Pancreas (tissue), 10 donors: ENCODE measurements around the gene MICAL3. TPM values are rescaled to one million over a fixed set of nuclear protein-coding genes. Genes with fewer than 3 reads are reported as not detected.

Experiments
- ATAC-seq, 4 donors: fragments of 200-7000 bp; cut with Tn5 transposase; one replicate each; pipeline versions ENCODE4 v1.8.0 to v1.9.1; 2020; ENCODE audit warnings: mild to moderate bottlenecking in 4 of 4, moderate library complexity in 4 of 4
- DNase-seq, 6 donors: peaks; one replicate each; pipeline ENCODE4 v3.0.0-alpha.2; 2020
- FAIRE-seq: peaks from 2 replicates; lab custom pipeline; 2012; peaks lifted over from hg19 to GRCh38; lab: Jason Lieb, UNC
- H3K27ac ChIP-seq, 4 donors: fragments of 200-600 bp; sonication (generic); 1 replicate in 3 of 4; 2 replicates in 1 of 4; pipeline versions ENCODE4 v1.5.0 to v1.8.0; 2020
- H3K27me3 ChIP-seq, 4 donors: fragments of 200-600 bp; one replicate each; pipeline ENCODE4 v1.8.0; 2021
- H3K36me3 ChIP-seq, 3 donors: fragments of 200-600 bp; sonication (generic) in 1 of 3; one replicate each; pipeline versions ENCODE4 v1.5.0 to v1.8.0; 2020 to 2021
- H3K4me1 ChIP-seq, 3 donors: fragments of 200-600 bp; one replicate each; pipeline ENCODE4 v1.8.0; 2021
- H3K4me3 ChIP-seq, 4 donors: fragments of 200-600 bp; sonication (generic) in 2 of 4; one replicate each; pipeline versions ENCODE4 v1.5.0 to v1.8.0; 2020 to 2021
- H3K9me3 ChIP-seq, 4 donors: fragments of 200-600 bp; one replicate each; pipeline ENCODE4 v1.8.0; 2021
- WGBS, 2 donors: extraction: QIAGEN DNeasy Blood & Tissue Kit; methylation state at CpG; one replicate each; pipeline ENCODE4 v1.1.7; 2013; 5-methylcytosine and 5-hydroxymethylcytosine counted together
- intact Hi-C, 3 donors: fragments of 100-400 bp; cut with DNase I; formaldehyde crosslinking; loops; one replicate each; pipeline versions ENCODE4 v1.11.1 to v1.14.2; 2022
- polyA plus RNA-seq, 2 donors: library from polyadenylated mRNA; stranded (reverse); fragments of 200-250 nt; gene quantifications; one replicate each; pipeline ENCODE4 v1.2.3, GENCODE V29; 2013
- total RNA-seq, 6 donors: library from RNA; stranded (reverse); fragmentation: NEBNext Ultra II Directional in 4 of 6; extraction: Animal tissue kit (Norgen Biotek cat#: 25700) in 4 of 6; gene quantifications; one replicate each; pipeline versions ENCODE4 v1.2.1 to v1.2.4, GENCODE V29; 2021 to 2023
- TF ChIP-seq, protein P1 (sequence below), 4 donors: fragments of 200-600 bp; sonication (generic) in 3 of 4; IDR thresholded peaks; one replicate each; pipeline versions ENCODE4 v1.5.0 to v1.8.0; 2021; ENCODE audit warnings: antibody characterized with exemption in 4 of 4
- donor health status: healthy with polysubstance abuse.
- donor health status: DM: no; HTN: no; CAD: no; lungs with moderate emphysema.
- donor health status: DM: no; HTN: no; CAD: no.
- donor health status: control.
- donor health status: control.
- donor health status: Bipolar disorder and iron deficiency.
- donor health status: DM: yes; HTN: yes; CAD: no.
- donor health status: DM: no; HTN: no; CAD: no.
- donor health status: DM: no; HTN: no; CAD: no.
- donor health status: DM: yes; HTN: yes; CAD: no.

The MICAL3 gene
- total and polyA plus RNA-seq, 8 donors = 5.9 to 56.8 (median 25.5) TPM

DNA sequence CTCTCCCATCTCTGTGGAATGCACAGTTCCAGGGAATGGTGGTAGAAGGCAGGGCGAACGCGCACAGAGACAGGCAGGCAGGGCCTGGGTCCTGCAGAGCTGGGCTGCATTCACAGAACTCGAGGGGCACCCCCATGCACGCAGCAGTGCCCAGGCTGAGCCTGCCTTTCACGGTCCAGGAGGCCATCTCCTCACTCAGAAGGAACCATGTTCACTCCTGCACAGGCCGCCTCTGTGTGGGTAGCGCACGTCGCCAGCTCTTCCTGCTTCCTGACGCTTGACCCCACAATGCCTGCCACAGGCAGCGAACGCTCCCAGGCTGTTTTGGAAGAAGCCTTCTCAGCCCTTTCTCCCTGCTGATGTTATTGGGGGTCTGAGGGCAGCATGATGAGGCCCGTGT, 151.2 kb downstream of the MICAL3 start:
- no peaks in the 10 kb centered on the region for H3K4me1 ChIP-seq
- no peak overlapping the region for H3K27ac ChIP-seq
- no peak for FAIRE-seq
- no peaks in the 10 kb centered on the region for H3K9me3 ChIP-seq
- DNase-seq = no peak
- intact Hi-C loops = no loop called here
- TF ChIP-seq, protein P1, sequence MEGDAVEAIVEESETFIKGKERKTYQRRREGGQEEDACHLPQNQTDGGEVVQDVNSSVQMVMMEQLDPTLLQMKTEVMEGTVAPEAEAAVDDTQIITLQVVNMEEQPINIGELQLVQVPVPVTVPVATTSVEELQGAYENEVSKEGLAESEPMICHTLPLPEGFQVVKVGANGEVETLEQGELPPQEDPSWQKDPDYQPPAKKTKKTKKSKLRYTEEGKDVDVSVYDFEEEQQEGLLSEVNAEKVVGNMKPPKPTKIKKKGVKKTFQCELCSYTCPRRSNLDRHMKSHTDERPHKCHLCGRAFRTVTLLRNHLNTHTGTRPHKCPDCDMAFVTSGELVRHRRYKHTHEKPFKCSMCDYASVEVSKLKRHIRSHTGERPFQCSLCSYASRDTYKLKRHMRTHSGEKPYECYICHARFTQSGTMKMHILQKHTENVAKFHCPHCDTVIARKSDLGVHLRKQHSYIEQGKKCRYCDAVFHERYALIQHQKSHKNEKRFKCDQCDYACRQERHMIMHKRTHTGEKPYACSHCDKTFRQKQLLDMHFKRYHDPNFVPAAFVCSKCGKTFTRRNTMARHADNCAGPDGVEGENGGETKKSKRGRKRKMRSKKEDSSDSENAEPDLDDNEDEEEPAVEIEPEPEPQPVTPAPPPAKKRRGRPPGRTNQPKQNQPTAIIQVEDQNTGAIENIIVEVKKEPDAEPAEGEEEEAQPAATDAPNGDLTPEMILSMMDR (IDR thresholded peaks at IDR 0.05) = no peak
- H3K4me3 ChIP-seq = no peak overlapping the region
- no peaks in the 10 kb centered on the region for H3K27me3 ChIP-seq
- peaks cover 0 to 35% (median 0%) of the 10 kb centered on the region in 3 donors for H3K36me3 ChIP-seq
- WGBS, 2 donors = 93% methylated on average over 14 of the region's 14 CpGs
- ATAC-seq = no peak

DNA sequence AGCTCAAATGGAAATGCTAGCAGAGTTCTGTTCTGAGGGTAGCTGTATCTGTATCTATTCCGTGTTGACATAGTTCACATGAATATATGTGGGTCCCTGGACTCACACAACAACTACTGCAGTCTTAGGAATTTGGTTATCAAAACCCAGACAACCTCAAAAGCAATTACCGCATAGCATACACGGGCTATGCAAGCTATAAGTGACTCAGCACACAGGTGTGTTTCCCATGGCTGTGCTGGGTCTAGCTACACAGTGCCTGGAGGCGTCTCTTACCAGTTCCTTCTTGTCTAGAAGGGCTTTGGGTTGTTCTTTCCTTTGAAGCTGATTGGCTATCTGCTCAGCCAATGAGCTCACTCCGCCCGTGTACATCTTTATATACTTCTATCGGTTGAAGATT, 151.9 kb downstream of the MICAL3 start:
- TF ChIP-seq, protein P1 (IDR thresholded peaks at IDR 0.05) = no peak
- no peak for ATAC-seq
- H3K9me3 ChIP-seq = no peaks in the 10 kb centered on the region
- H3K4me3 ChIP-seq = no peak overlapping the region
- no peaks in the 10 kb centered on the region for H3K4me1 ChIP-seq
- H3K27me3 ChIP-seq = no peaks in the 10 kb centered on the region
- WGBS, 2 donors = 84 to 86% methylated on average over 7 of the region's 7 CpGs
- peaks cover 0 to 35% (median 0%) of the 10 kb centered on the region in 3 donors for H3K36me3 ChIP-seq
- intact Hi-C loops = no loop called here
- DNase-seq = no peak
- no peak for FAIRE-seq
- no peak overlapping the region for H3K27ac ChIP-seq

DNA sequence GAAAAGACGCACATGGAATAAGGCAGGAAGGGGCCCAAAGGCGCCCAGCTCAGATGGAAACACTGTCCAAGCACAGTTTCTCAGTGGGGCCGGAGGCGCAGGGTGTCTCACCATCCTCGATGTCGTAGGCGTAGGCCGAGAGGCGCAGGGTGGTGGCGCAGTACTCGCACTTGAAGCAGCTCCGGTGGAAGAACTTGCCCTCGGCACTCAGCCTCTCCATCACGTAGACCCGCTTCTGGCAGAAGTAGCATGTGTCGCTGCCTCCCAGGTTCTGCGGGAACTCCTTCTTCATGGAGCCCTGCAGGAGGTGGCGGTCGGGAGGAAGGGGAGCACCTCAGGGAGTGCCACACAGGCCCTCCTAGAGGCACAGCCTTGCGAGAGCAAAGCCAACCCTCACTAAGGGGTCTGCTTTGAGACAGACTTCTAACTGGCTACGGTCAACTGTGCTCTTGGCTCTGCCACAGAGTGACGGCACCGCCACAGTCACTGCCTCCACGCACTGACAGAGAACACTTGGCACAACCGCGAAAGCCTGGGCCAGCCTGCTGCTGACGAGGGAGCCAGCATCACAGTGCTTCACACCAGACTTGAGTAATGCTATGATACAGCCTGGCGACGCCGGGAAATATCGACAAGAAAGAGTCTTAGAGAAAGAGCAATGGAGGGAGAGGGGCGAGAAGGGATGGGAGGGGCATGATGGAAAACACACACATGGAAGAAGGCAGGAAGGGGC, 152.5 kb downstream of the MICAL3 start:
- TF ChIP-seq, protein P1 (IDR thresholded peaks at IDR 0.05) = no peak
- WGBS, 2 donors = 95 to 96% methylated on average over 32 of the region's 32 CpGs
- intact Hi-C loops = no loop called here
- FAIRE-seq = no peak
- no peak for ATAC-seq
- Histone ChIP-seq H3K36me3 (peaks cover 0 to 35% (median 0%) of the 10 kb centered on the region in 3 donors), H3K9me3 (no peaks in the 10 kb centered on the region), H3K27ac (no peak overlapping the region), H3K27me3 (no peaks in the 10 kb centered on the region), H3K4me1 (no peaks in the 10 kb centered on the region), H3K4me3 (no peak overlapping the region)
- DNase-seq = no peak

DNA sequence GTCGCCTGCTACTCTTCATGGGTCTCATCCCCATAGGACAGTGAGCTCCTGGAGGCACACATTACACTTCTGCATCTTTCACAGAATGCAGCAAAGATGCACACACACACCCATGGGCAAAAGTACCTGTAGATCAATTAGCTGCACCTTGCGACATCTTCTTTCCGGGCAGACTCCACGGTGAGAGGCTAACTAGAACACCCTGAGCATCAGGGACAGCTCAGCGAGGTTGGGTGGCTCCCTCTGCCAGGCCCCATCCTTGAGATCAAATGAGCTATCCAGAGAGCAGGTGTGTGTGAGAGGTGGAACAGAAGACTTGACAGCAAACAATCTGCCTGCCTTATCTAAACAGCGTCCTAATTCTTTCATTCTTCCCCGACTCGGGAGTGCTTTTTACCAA, 154.0 kb downstream of the MICAL3 start:
- H3K4me1 ChIP-seq = no peaks in the 10 kb centered on the region
- no peaks in the 10 kb centered on the region for H3K27me3 ChIP-seq
- no peak overlapping the region for H3K4me3 ChIP-seq
- TF ChIP-seq, protein P1 (IDR thresholded peaks at IDR 0.05) = no peak
- WGBS, 2 donors = 73 to 75% methylated on average over 8 of the region's 8 CpGs
- intact Hi-C loops = no loop called here
- peaks cover 0 to 43% (median 0%) of the 10 kb centered on the region in 3 donors for H3K36me3 ChIP-seq
- FAIRE-seq (no peak), DNase-seq (no peak), ATAC-seq (no peak)
- no peak overlapping the region for H3K27ac ChIP-seq
- H3K9me3 ChIP-seq = no peaks in the 10 kb centered on the region
